Endothelial cell of umbilical vein (primary cell): ENCODE measurements around the gene DMD.

ENCODE experiments used
- EZH2 ChIP-seq: IDR thresholded peaks from 2 replicates; pipeline ENCODE4 v1.6.1; 2012; ENCODE audit warnings: borderline replicate concordance, low read depth, mild to moderate bottlenecking, moderate library complexity, low read length, inconsistent platforms; ENCODE audit not compliant: severe bottlenecking
- FOS ChIP-seq: IDR thresholded peaks from 2 replicates; pipeline ENCODE4 v1.6.1; 2011; ENCODE audit warnings: mild to moderate bottlenecking, low read length, moderate library complexity, borderline replicate concordance; ENCODE audit not compliant: insufficient read depth
- GATA2 ChIP-seq: IDR thresholded peaks from 2 replicates; pipeline ENCODE4 v1.7.0; 2011; ENCODE audit warnings: low read depth, mild to moderate bottlenecking, moderate library complexity, mixed read lengths, low read length; ENCODE audit not compliant: insufficient read length, insufficient read depth
- JUN ChIP-seq: IDR thresholded peaks from 2 replicates; pipeline ENCODE4 v1.6.1; 2011; ENCODE audit warnings: borderline replicate concordance, low read depth; ENCODE audit not compliant: insufficient read length, insufficient read depth
- MYC ChIP-seq: IDR thresholded peaks from one replicate; pipeline ENCODE4 v1.6.1; 2011; ENCODE audit warnings: mild to moderate bottlenecking, low read depth, low read length
- POLR2A ChIP-seq: IDR thresholded peaks from 2 replicates; pipeline ENCODE4 v1.6.1; 2012; ENCODE audit warnings: low read depth, mild to moderate bottlenecking, control low read depth, low read length
- POLR2AphosphoS5 ChIP-seq: IDR thresholded peaks from 2 replicates; pipeline ENCODE4 v1.6.1; 2012; ENCODE audit warnings: low read depth, mild to moderate bottlenecking, control low read depth, low read length, moderate library complexity; ENCODE audit not compliant: insufficient read depth
- TF ChIP-seq, protein P1 (sequence below): IDR thresholded peaks from 2 replicates; pipeline ENCODE4 v1.6.1; 2011; ENCODE audit not compliant: insufficient read depth, insufficient read length
- TF ChIP-seq, protein P2 (sequence below), 2 donors: IDR thresholded peaks; 1 replicate in 1 of 2; 2 replicates in 1 of 2; pipeline ENCODE4 v1.5.1; 2011; ENCODE audit warnings: low read length in 2 of 2, mild to moderate bottlenecking in 2 of 2, moderate library complexity in 2 of 2, control low read depth in 1 of 2, inconsistent platforms in 1 of 2, low read depth in 1 of 2; ENCODE audit not compliant: insufficient read depth in 1 of 2; ENCODE audit errors: extremely low read depth in 1 of 2

DNA sequence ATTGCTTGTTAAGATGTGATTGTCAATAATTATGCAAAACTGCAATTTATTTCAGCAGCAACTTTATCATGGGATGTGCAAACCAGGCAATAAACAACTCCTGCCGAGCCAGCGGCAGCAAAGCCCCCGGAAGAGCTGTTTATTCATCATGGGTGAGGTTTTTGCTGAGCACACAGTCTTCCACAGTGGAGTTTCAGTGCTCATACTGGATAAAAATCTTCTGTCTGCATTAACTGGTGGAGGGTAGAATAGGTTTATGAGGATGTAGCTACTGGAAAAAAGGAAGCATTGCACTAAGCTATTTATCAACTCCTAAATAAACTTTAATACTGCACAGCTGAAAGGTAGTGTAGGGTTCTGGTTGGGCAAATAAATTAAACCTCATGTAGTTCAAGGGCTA lies 1582.2 kb downstream of the DMD start:
- TF ChIP-seq POLR2A (no peak), GATA2 (no peak), EZH2 (no peak), POLR2AphosphoS5 (no peak), MYC (no peak), JUN (no peak), FOS (no peak)
- TF ChIP-seq, protein P1, sequence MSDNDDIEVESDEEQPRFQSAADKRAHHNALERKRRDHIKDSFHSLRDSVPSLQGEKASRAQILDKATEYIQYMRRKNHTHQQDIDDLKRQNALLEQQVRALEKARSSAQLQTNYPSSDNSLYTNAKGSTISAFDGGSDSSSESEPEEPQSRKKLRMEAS = no peak
- TF ChIP-seq, protein P2, sequence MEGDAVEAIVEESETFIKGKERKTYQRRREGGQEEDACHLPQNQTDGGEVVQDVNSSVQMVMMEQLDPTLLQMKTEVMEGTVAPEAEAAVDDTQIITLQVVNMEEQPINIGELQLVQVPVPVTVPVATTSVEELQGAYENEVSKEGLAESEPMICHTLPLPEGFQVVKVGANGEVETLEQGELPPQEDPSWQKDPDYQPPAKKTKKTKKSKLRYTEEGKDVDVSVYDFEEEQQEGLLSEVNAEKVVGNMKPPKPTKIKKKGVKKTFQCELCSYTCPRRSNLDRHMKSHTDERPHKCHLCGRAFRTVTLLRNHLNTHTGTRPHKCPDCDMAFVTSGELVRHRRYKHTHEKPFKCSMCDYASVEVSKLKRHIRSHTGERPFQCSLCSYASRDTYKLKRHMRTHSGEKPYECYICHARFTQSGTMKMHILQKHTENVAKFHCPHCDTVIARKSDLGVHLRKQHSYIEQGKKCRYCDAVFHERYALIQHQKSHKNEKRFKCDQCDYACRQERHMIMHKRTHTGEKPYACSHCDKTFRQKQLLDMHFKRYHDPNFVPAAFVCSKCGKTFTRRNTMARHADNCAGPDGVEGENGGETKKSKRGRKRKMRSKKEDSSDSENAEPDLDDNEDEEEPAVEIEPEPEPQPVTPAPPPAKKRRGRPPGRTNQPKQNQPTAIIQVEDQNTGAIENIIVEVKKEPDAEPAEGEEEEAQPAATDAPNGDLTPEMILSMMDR (IDR thresholded peaks at IDR 0.05; ENCODE audit: extremely low read depth in 1 of 2, insufficient read depth in 1 of 2, low read depth in 1 of 2, low read length in 2 of 2) = no peak
